ENCODE results near the gene DUT. TPM values are rescaled to one million over a fixed set of nuclear protein-coding genes. Genes with fewer than 3 reads are reported as not detected.
"Not testable (repeated sequence)": the region's sequence is repeated elsewhere in the genome, so short reads cannot be mapped to it uniquely, and the experiment has no call there.

The DUT gene
- total and polyA plus RNA-seq, 4 experiments from 2014 or later = 127 to 178 (median 137) TPM

DNA sequence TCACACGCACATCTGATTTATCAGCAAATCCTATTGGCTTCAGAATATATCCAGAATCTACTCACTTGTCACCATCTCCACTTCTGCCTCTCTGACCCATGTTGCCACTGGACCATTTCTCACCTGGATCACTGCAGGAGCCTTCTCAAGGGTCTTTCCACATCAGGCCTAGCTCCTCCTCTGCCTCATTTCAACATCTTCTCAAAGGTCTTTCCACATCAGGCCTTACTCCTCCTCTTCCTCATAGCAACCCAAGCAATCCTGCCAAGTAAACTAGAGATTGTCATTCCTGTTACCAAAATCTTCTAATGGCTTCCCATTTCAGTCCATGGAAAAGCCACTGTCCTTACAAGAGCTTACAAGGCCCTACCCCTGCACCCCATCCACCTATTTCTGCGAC is 18.0 kb upstream of the DUT start:
- Mint-ChIP-seq H3K27me3 (peaks cover 4 to 8% of the 10 kb centered on the region in 2 donors), H3K27ac (no peak overlapping the region), H3K4me1 (no peaks in the 10 kb centered on the region), H3K9me3 (no peaks in the 10 kb centered on the region), H3K36me3 (no peaks in the 10 kb centered on the region), H3K4me3 (no peak overlapping the region)
- Histone ChIP-seq H3K36me3 (ENCODE audit: insufficient read depth, low read length) (no peaks in the 10 kb centered on the region), H3K27ac (ENCODE audit: low read depth, low read length) (no peak overlapping the region), H3K4me1 (ENCODE audit: insufficient read depth, low read length) (no peaks in the 10 kb centered on the region), H3K9me3 (ENCODE audit: control insufficient read depth in 1 of 2, low read length in 2 of 2) (no peaks in the 10 kb centered on the region), H3K4me3 (ENCODE audit: low read length in 2 of 2) (no peak overlapping the region), H3K27me3 (ENCODE audit: insufficient read depth, low read length) (no peaks in the 10 kb centered on the region)
- no peak for DNase-seq
- ChIA-PET POLR2A (ENCODE audit: partially characterized antibody) (no interaction called here), CTCF (ENCODE audit: partially characterized antibody) (interaction anchor here (0.6 kb wide), 1 partner anchor 27 kb away, joined by 3 read pairs; no protein-coding TSS in a partner anchor)
- intact Hi-C loops (cut with micrococcal nuclease) = no loop called here

DNA sequence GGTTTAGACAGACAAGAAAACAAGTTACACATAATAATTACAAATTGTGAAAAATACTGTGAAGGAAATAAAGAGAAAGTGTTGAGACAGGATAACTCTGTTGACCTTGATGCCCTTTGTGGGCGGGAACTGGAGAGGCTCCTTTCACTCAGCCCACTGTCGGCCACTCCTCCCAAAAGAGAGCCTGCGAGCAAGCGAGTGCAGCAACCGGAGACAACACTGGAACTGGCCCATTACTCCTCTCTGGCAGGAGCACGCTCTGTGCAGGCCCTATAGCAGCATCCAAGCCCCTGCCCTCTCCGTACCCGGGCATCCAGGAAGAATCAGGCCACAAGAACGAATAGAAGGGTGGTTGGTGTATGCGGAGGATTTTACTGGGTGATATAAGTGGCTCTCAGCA is 16.2 kb upstream of the DUT start:
- H3K4me3 ChIP-seq (ENCODE audit: low read length in 2 of 2) = no peak overlapping the region
- H3K27me3 ChIP-seq (ENCODE audit: insufficient read depth, low read length) = no peaks in the 10 kb centered on the region
- H3K4me1 ChIP-seq (ENCODE audit: insufficient read depth, low read length) = no peaks in the 10 kb centered on the region
- Mint-ChIP-seq H3K27ac (no peak overlapping the region), H3K36me3 (no peaks in the 10 kb centered on the region), H3K9me3 (no peaks in the 10 kb centered on the region), H3K4me3 (no peak overlapping the region), H3K27me3 (peaks cover 4 to 8% of the 10 kb centered on the region in 2 donors), H3K4me1 (no peaks in the 10 kb centered on the region)
- DNase-seq = no peak
- intact Hi-C loops (cut with micrococcal nuclease) = no loop called here
- no peaks in the 10 kb centered on the region for H3K9me3 ChIP-seq (ENCODE audit: control insufficient read depth in 1 of 2, low read length in 2 of 2)
- H3K36me3 ChIP-seq (ENCODE audit: insufficient read depth, low read length) = no peaks in the 10 kb centered on the region
- no peak overlapping the region for H3K27ac ChIP-seq (ENCODE audit: low read depth, low read length)
- ChIA-PET POLR2A (ENCODE audit: partially characterized antibody) (no interaction called here), CTCF (ENCODE audit: partially characterized antibody) (no interaction called here)

DNA sequence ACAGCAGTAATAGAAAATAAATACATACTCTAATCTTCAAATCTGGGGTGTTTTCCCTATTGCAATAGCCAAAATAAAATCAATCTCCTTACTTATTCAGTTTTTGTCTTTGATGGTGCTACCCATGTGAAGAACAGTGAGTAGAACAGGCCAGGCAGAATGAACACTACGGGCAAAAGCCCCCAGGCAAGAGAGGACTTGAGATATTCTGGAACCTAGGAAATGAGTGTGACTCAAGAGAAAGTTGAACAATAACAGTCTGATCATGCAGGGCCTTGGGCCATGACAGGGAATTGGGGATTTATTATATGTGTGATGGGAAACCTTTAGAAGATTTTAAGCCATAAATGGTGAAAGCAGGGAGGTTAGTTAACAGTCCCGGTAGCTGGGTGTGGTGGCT is 14.0 kb upstream of the DUT start:
- no peak for DNase-seq
- intact Hi-C loops (cut with micrococcal nuclease) = no loop called here
- H3K27me3 Mint-ChIP-seq = peaks cover 4 to 8% of the 10 kb centered on the region in 2 donors
- H3K4me1 ChIP-seq (ENCODE audit: insufficient read depth, low read length) = no peaks in the 10 kb centered on the region
- no peaks in the 10 kb centered on the region for H3K9me3 Mint-ChIP-seq
- CTCF ChIA-PET (ENCODE audit: partially characterized antibody) = no interaction called here
- no peak overlapping the region for H3K27ac Mint-ChIP-seq
- H3K27me3 ChIP-seq (ENCODE audit: insufficient read depth, low read length) = no peaks in the 10 kb centered on the region
- H3K4me1 Mint-ChIP-seq = no peaks in the 10 kb centered on the region
- H3K4me3 ChIP-seq (ENCODE audit: low read length in 2 of 2) = no peak overlapping the region
- H3K27ac ChIP-seq (ENCODE audit: low read depth, low read length) = no peak overlapping the region
- no peaks in the 10 kb centered on the region for H3K9me3 ChIP-seq (ENCODE audit: control insufficient read depth in 1 of 2, low read length in 2 of 2)
- no peaks in the 10 kb centered on the region for H3K36me3 ChIP-seq (ENCODE audit: insufficient read depth, low read length)
- no peaks in the 10 kb centered on the region for H3K36me3 Mint-ChIP-seq
- POLR2A ChIA-PET (ENCODE audit: partially characterized antibody) = no interaction called here
- no peak overlapping the region for H3K4me3 Mint-ChIP-seq

DNA sequence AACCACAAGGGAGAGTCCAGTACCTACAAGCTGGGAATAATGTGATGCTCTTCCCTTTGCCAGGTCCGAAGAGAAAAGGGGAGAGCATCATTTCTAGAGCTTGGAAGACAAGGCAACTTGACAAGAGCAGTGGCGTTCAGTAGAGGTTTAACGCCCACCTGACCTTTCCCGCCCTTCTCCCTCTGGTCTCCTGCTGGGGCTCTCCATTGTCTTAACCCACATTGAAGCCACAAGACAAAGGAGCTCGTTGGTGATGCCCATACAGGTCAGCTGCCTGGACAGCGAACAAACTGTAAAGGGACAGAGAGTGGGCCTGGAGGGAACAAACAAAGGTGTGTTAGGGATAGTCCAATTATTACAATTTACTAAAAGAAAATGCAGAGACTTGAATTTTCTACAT is 13.1 kb upstream of the DUT start:
- no peaks in the 10 kb centered on the region for H3K36me3 Mint-ChIP-seq
- no peak overlapping the region for H3K27ac ChIP-seq (ENCODE audit: low read depth, low read length)
- intact Hi-C loops (cut with micrococcal nuclease) = no loop called here
- H3K4me3 Mint-ChIP-seq = no peak overlapping the region
- H3K4me1 Mint-ChIP-seq = no peaks in the 10 kb centered on the region
- POLR2A ChIA-PET (ENCODE audit: partially characterized antibody) = no interaction called here
- no peaks in the 10 kb centered on the region for H3K9me3 ChIP-seq (ENCODE audit: control insufficient read depth in 1 of 2, low read length in 2 of 2)
- no peaks in the 10 kb centered on the region for H3K4me1 ChIP-seq (ENCODE audit: insufficient read depth, low read length)
- CTCF ChIA-PET (ENCODE audit: partially characterized antibody) = no interaction called here
- no peak overlapping the region for H3K4me3 ChIP-seq (ENCODE audit: low read length in 2 of 2)
- H3K9me3 Mint-ChIP-seq = no peaks in the 10 kb centered on the region
- H3K27me3 ChIP-seq (ENCODE audit: insufficient read depth, low read length) = no peaks in the 10 kb centered on the region
- DNase-seq = no peak
- H3K27ac Mint-ChIP-seq = no peak overlapping the region
- H3K27me3 Mint-ChIP-seq = peaks cover 4 to 8% of the 10 kb centered on the region in 2 donors
- H3K36me3 ChIP-seq (ENCODE audit: insufficient read depth, low read length) = no peaks in the 10 kb centered on the region

DNA sequence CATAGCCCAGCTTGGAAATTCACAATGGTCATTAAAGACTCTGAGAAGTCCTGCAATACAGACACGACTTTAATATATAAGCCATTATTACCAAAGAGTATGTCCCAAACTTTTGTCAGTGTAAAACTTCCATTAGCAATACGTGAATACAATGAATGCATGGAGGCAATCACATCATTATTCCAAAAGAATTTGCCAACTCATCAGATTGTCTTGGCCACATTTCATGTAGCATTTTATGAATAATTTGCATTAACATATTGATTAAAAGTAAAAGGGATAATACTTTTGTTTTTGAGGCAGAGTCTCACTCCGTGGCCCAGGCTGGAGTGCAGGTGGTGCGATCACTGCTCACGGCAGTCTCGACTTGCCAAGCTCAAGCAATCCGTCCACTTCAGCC is 7.9 kb upstream of the DUT start:
- H3K27me3 Mint-ChIP-seq = no peaks in the 10 kb centered on the region
- POLR2A ChIA-PET (ENCODE audit: partially characterized antibody) = no interaction called here

DNA sequence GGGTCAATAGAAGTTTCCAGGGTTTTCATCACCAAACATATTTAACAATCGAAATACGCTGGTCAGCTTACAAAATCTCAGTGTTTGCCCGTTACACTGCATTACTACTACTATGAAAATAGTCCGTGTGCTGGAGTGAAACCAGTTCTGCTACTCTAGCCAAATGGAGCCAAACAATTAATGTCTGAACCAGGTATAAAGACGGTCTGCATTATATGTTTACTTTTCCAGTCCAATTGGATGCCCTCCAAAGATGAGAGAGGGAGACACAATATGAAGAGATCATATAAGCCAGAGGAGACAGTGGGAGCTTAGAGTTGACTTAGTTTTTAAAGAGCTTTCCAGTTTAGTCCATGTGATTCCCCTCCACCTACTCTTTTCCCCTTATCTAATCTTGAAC is 6.3 kb upstream of the DUT start:
- H3K27me3 Mint-ChIP-seq = no peaks in the 10 kb centered on the region
- no peaks in the 10 kb centered on the region for H3K36me3 ChIP-seq (ENCODE audit: insufficient read depth, low read length)
- peaks cover 3% of the 10 kb centered on the region for H3K4me1 ChIP-seq (ENCODE audit: insufficient read depth, low read length)
- CTCF ChIA-PET (ENCODE audit: partially characterized antibody) = no interaction called here
- H3K27ac ChIP-seq (ENCODE audit: low read depth, low read length) = no peak overlapping the region
- no peak overlapping the region for H3K4me3 ChIP-seq (ENCODE audit: low read length in 2 of 2)
- no peaks in the 10 kb centered on the region for H3K9me3 Mint-ChIP-seq
- H3K27ac Mint-ChIP-seq = no peak overlapping the region
- no peaks in the 10 kb centered on the region for H3K27me3 ChIP-seq (ENCODE audit: insufficient read depth, low read length)
- intact Hi-C loops (cut with micrococcal nuclease) = no loop called here
- DNase-seq = no peak
- H3K36me3 Mint-ChIP-seq = no peaks in the 10 kb centered on the region
- no peaks in the 10 kb centered on the region for H3K9me3 ChIP-seq (ENCODE audit: control insufficient read depth in 1 of 2, low read length in 2 of 2)
- POLR2A ChIA-PET (ENCODE audit: partially characterized antibody) = no interaction called here
- H3K4me1 Mint-ChIP-seq = peaks cover 0 to 11% (median 4%) of the 10 kb centered on the region in 4 donors
- no peak overlapping the region for H3K4me3 Mint-ChIP-seq

More for the DNA sequence above, 7.9 kb upstream of the DUT start:
- no peaks in the 10 kb centered on the region for H3K9me3 Mint-ChIP-seq
- Histone ChIP-seq H3K9me3 (ENCODE audit: control insufficient read depth in 1 of 2, low read length in 2 of 2) (no peaks in the 10 kb centered on the region), H3K27ac (ENCODE audit: low read depth, low read length) (no peak overlapping the region), H3K27me3 (ENCODE audit: insufficient read depth, low read length) (no peaks in the 10 kb centered on the region), H3K4me1 (ENCODE audit: insufficient read depth, low read length) (no peaks in the 10 kb centered on the region), H3K36me3 (ENCODE audit: insufficient read depth, low read length) (no peaks in the 10 kb centered on the region), H3K4me3 (ENCODE audit: low read length in 2 of 2) (no peak overlapping the region)
- peaks cover 0 to 6% (median 4%) of the 10 kb centered on the region in 4 donors for H3K4me1 Mint-ChIP-seq
- H3K36me3 Mint-ChIP-seq = no peaks in the 10 kb centered on the region
- no peak overlapping the region for H3K4me3 Mint-ChIP-seq
- intact Hi-C loops (cut with micrococcal nuclease) = no loop called here
- CTCF ChIA-PET (ENCODE audit: partially characterized antibody) = no interaction called here
- no peak for DNase-seq
- no peak overlapping the region for H3K27ac Mint-ChIP-seq

DNA sequence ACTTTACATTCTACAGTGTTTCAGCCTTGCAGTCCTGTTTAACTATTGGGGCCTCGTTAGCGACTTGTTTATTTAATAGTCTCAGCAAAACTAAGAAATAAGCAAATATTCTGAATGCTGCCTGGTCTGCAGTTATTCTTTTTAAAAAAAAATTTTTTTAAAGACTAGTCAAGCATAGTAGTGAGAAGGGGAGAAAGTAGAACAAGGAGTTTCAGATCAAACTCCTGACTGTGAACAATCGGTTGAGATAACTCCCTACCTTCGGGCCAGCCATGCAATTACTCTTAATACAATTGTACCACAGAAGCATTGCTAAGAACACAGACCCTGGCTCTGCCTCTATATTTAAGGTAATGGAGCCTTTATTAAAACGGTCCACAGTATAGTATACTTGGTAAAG is 5.8 kb upstream of the DUT start:
- Histone ChIP-seq H3K27ac (ENCODE audit: low read depth, low read length) (no peak overlapping the region), H3K36me3 (ENCODE audit: insufficient read depth, low read length) (no peaks in the 10 kb centered on the region), H3K4me3 (ENCODE audit: low read length in 2 of 2) (no peak overlapping the region), H3K4me1 (ENCODE audit: insufficient read depth, low read length) (peaks cover 8% of the 10 kb centered on the region), H3K9me3 (ENCODE audit: control insufficient read depth in 1 of 2, low read length in 2 of 2) (no peaks in the 10 kb centered on the region), H3K27me3 (ENCODE audit: insufficient read depth, low read length) (no peaks in the 10 kb centered on the region)
- H3K9me3 Mint-ChIP-seq = no peaks in the 10 kb centered on the region
- no peak overlapping the region for H3K27ac Mint-ChIP-seq
- POLR2A ChIA-PET (ENCODE audit: partially characterized antibody) = no interaction called here
- CTCF ChIA-PET (ENCODE audit: partially characterized antibody) = interaction anchor here (1.0 kb wide), 1 partner anchor 40 kb away, joined by 3 read pairs; no protein-coding TSS in a partner anchor
- DNase-seq = no peak
- intact Hi-C loops (cut with micrococcal nuclease) = no loop called here
- no peak overlapping the region for H3K4me3 Mint-ChIP-seq
- no peaks in the 10 kb centered on the region for H3K27me3 Mint-ChIP-seq
- no peaks in the 10 kb centered on the region for H3K36me3 Mint-ChIP-seq
- H3K4me1 Mint-ChIP-seq = peaks cover 4 to 16% (median 9%) of the 10 kb centered on the region in 4 donors

DNA sequence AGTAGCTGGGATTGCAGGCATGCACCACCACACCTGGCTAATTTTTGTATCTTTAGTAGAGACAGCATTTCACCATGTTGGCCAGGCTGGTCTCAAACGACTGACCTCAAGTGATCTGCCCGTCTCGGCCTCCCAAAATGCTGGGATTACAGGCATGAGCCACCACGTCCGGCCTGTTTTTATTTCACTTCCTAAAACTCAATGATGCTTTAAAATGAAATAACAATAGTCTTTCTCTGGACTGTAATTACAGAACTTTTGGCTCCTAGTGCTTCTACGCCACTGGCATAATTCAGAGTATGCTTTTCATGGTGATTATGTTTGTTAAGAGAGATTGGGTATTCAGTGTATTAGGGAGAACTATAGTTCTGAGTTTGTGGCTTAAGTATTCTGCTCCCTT is 5.0 kb upstream of the DUT start:
- H3K36me3 ChIP-seq (ENCODE audit: insufficient read depth, low read length); H3K9me3 ChIP-seq (ENCODE audit: control insufficient read depth in 1 of 2, low read length in 2 of 2); H3K4me3 ChIP-seq (ENCODE audit: low read length in 2 of 2); H3K27me3 ChIP-seq (ENCODE audit: insufficient read depth, low read length); H3K27ac ChIP-seq (ENCODE audit: low read depth, low read length); intact Hi-C loops (cut with micrococcal nuclease); H3K4me3 Mint-ChIP-seq; POLR2A ChIA-PET (ENCODE audit: partially characterized antibody); H3K9me3 Mint-ChIP-seq; H3K27me3 Mint-ChIP-seq; H3K36me3 Mint-ChIP-seq; H3K27ac Mint-ChIP-seq; DNase-seq: not testable (repeated sequence)
- CTCF ChIA-PET (ENCODE audit: partially characterized antibody) = interaction anchor here (1.0 kb wide), 1 partner anchor 41 kb away, joined by 3 read pairs; no protein-coding TSS in a partner anchor
- H3K4me1 Mint-ChIP-seq = peaks cover 7 to 21% (median 13%) of the 10 kb centered on the region in 4 donors
- peaks cover 10% of the 10 kb centered on the region for H3K4me1 ChIP-seq (ENCODE audit: insufficient read depth, low read length)
